Purkinje cell (primary cell): Measurements from ENCODE around the gene MRPS12. TPM values are rescaled to one million over a fixed set of nuclear protein-coding genes. Genes with fewer than 3 reads are reported as not detected.

Experiments used
- polyA plus RNA-seq: library from polyadenylated mRNA; unstranded; fragments of >200 nt; fragmentation: Nextera tagmentation; gene quantifications from 2 replicates; pipeline ENCODE4 v1.2.1, GENCODE V29; 2014

The MRPS12 gene
- 22.1 and 35.8 TPM in 2 replicates for polyA plus RNA-seq

GRCh38 chr19:38930776-38931520, at the start of gene MRPS12:
Gene MRPS12 (plus strand): TSS chr19:38930944. CDS start chr19:38931295, 351 bp downstream.

GRCh38 chr19:38899447-38900201, 31.1 kb upstream of the MRPS12 start, which contains the start of the genes NFKBIB and SIRT2:
Gene NFKBIB (plus strand): TSS chr19:38899969. CDS start chr19:38900033, 64 bp downstream.
Gene SIRT2 (minus strand): TSS chr19:38899618. CDS start chr19:38899521, 97 bp downstream.

DNA sequence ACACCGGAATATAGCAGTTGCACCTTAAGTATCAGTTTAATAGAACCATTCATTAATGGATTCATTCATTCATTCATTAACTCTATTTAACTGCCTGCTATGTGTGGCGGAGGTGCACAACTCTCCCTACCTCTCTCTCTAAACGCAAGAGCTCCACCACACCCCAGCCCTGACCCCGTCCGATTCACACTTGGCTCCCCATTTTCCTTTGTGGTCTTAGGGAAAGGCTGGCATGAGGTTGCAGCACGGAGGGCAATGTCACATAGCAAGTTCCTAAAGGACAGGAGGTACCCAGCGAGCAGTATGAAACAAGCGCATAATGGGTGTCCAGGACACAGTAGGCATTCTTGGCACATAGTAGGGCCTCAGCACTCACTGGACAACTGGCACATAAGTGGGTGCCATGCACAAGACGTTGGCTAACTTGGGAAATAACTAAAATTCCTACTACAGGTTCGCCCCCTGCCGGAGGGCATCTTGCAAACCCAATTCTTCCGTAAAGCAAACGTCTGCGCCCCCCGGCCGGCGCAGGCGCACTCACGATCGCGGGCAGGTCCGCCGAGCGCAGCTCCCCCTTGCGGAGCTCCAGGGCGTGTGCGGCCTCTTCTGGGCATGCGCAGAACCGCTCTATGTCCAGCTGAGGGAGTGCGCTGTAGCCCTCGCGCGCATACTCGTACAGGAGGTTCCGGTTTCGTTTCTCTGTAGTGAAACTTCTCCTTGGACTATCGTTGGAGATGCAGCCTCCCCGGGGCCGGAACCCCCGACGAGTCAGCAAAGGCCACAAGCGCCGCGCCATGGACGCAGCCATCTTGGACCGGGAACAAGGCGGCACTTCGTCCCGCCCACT, 592 bp upstream of the MRPS12 start, which contains the start of gene SARS2:
Gene SARS2 (minus strand): TSS at position 835 of the 847 bp plus-strand sequence. CDS start 27 bp downstream, at position 808.

GRCh38 chr19:38975214-38975860, 44.6 kb downstream of the MRPS12 start, which contains the start of gene FBXO17:
Gene FBXO17 (minus strand): TSS chr19:38975742. CDS start chr19:38950319, 25,423 bp downstream.

Other genes with a start within 250 kb of the MRPS12 start
- 1.8 and 4.4 TPM in 2 replicates for gene CAPN12, start 186.5 kb upstream of the MRPS12 start, polyA plus RNA-seq
- gene LGALS7, start 157.4 kb upstream of the MRPS12 start, polyA plus RNA-seq, result not detected in 2 replicates
- not detected in 2 replicates for gene LGALS7B, start 141.7 kb upstream of the MRPS12 start, polyA plus RNA-seq
- not detected in 2 replicates for gene LGALS4, start 118.0 kb upstream of the MRPS12 start, polyA plus RNA-seq
- gene ECH1, start 99.2 kb upstream of the MRPS12 start, polyA plus RNA-seq, result 63.8 and 112 TPM in 2 replicates
- 52.1 and 68.7 TPM in 2 replicates for gene HNRNPL, start 81.0 kb upstream of the MRPS12 start, polyA plus RNA-seq
- gene RINL, start 52.7 kb upstream of the MRPS12 start, polyA plus RNA-seq, result 0.39 TPM in 1 of 2 replicates, not detected in the other
- 6.7 and 9.9 TPM in 2 replicates for gene SIRT2, start 31.3 kb upstream of the MRPS12 start, polyA plus RNA-seq
- gene NFKBIB, start 31.0 kb upstream of the MRPS12 start, polyA plus RNA-seq, result 2.4 and 3.0 TPM in 2 replicates
- gene CCER2, start 18.8 kb upstream of the MRPS12 start, polyA plus RNA-seq, result not detected in 2 replicates
- 10.6 and 17.0 TPM in 2 replicates for gene SARS2, start 181 bp upstream of the MRPS12 start, polyA plus RNA-seq
- gene FBXO17, start 44.8 kb downstream of the MRPS12 start, polyA plus RNA-seq, result 1.7 and 2.7 TPM in 2 replicates
- 2.2 and 2.7 TPM in 2 replicates for gene FBXO27, start 101.6 kb downstream of the MRPS12 start, polyA plus RNA-seq
- gene ACP7, start 153.4 kb downstream of the MRPS12 start, polyA plus RNA-seq, result not detected in 2 replicates
- 0.22 and 2.0 TPM in 2 replicates for gene PAK4, start 194.8 kb downstream of the MRPS12 start, polyA plus RNA-seq